Trophoblast cell (in vitro differentiated cells and primary cell): ENCODE measurements around the gene VPS39.

Source experiments
- DNase-seq, 2 donors: peaks; one replicate each; pipeline ENCODE4 v3.0.0-alpha.2; 2016
- H2AFZ ChIP-seq: 2 replicates; pipeline ENCODE4 v1.6.1; 2013; ENCODE audit warnings: low read length, moderate library complexity, mild to moderate bottlenecking; ENCODE audit not compliant: insufficient read depth, poor library complexity
- H2AK5ac ChIP-seq: 2 replicates; pipeline ENCODE4 v1.6.1; 2013; ENCODE audit warnings: mild to moderate bottlenecking, low read length
- H2BK120ac ChIP-seq: 2 replicates; pipeline ENCODE4 v1.6.1; 2013; ENCODE audit warnings: low read length, mild to moderate bottlenecking, moderate library complexity; ENCODE audit not compliant: insufficient read depth, poor library complexity
- H2BK12ac ChIP-seq: 2 replicates; pipeline ENCODE4 v1.6.1; 2013; ENCODE audit warnings: mild to moderate bottlenecking, low read length, moderate library complexity
- H2BK5ac ChIP-seq: 2 replicates; pipeline ENCODE4 v1.6.1; 2013; ENCODE audit warnings: low read length, low read depth, moderate library complexity, mild to moderate bottlenecking; ENCODE audit not compliant: poor library complexity
- H3K14ac ChIP-seq: 2 replicates; pipeline ENCODE4 v1.6.1; 2013; ENCODE audit warnings: mild to moderate bottlenecking, low read length
- H3K18ac ChIP-seq: 2 replicates; pipeline ENCODE4 v1.6.1; 2013; ENCODE audit warnings: mild to moderate bottlenecking, low read length
- H3K23ac ChIP-seq: 2 replicates; pipeline ENCODE4 v1.6.1; 2013; ENCODE audit warnings: low read length
- H3K27ac ChIP-seq: 2 replicates; pipeline ENCODE4 v1.5.1; 2013; ENCODE audit warnings: low read depth, mild to moderate bottlenecking, inconsistent platforms, low read length, moderate library complexity
- H3K27me3 ChIP-seq: 2 replicates; pipeline ENCODE4 v1.6.1; 2013; ENCODE audit warnings: inconsistent platforms, mild to moderate bottlenecking, low read length, moderate library complexity; ENCODE audit not compliant: insufficient read depth
- H3K36me3 ChIP-seq, 2 experiments: 1 replicate in 1 of 2; 2 replicates in 1 of 2; pipeline ENCODE4 v1.6.1; 2013; ENCODE audit warnings: low read length in 2 of 2, mild to moderate bottlenecking in 2 of 2, moderate library complexity in 1 of 2; ENCODE audit not compliant: insufficient read depth in 2 of 2, control insufficient read depth in 1 of 2
- H3K4ac ChIP-seq: 2 replicates; pipeline ENCODE4 v1.6.1; 2013; ENCODE audit warnings: low read depth, mild to moderate bottlenecking, low read length, moderate library complexity
- H3K4me1 ChIP-seq, 2 experiments: 1 replicate in 1 of 2; 2 replicates in 1 of 2; pipeline ENCODE4 v1.6.1; 2013; ENCODE audit warnings: low read length in 2 of 2, mild to moderate bottlenecking in 2 of 2, moderate library complexity in 1 of 2; ENCODE audit not compliant: insufficient read depth in 2 of 2, control insufficient read depth in 1 of 2
- H3K4me2 ChIP-seq: 2 replicates; pipeline ENCODE4 v1.6.1; 2013; ENCODE audit warnings: inconsistent platforms, mild to moderate bottlenecking, low read length, moderate library complexity
- H3K4me3 ChIP-seq: 2 replicates; pipeline ENCODE4 v1.5.1; 2013; ENCODE audit warnings: mild to moderate bottlenecking, low read depth, low read length, inconsistent platforms
- H3K79me1 ChIP-seq: one replicate; pipeline ENCODE4 v1.6.1; 2013; ENCODE audit warnings: low read length
- H3K79me2 ChIP-seq: 2 replicates; pipeline ENCODE4 v1.6.1; 2013; ENCODE audit warnings: low read length, mild to moderate bottlenecking; ENCODE audit not compliant: control insufficient read depth, insufficient read depth, poor library complexity
- H3K9ac ChIP-seq: 2 replicates; pipeline ENCODE4 v1.6.1; 2013; ENCODE audit warnings: mild to moderate bottlenecking, low read length
- H3K9me3 ChIP-seq: 2 replicates; pipeline ENCODE4 v1.6.1; 2013; ENCODE audit warnings: low read depth, mild to moderate bottlenecking, control low read depth, inconsistent platforms, low read length; ENCODE audit not compliant: insufficient read depth
- H4K12ac ChIP-seq: 2 replicates; pipeline ENCODE4 v1.6.1; 2013; ENCODE audit warnings: low read depth, mild to moderate bottlenecking, low read length, moderate library complexity
- H4K8ac ChIP-seq: 2 replicates; pipeline ENCODE4 v1.6.1; 2013; ENCODE audit warnings: low read depth, mild to moderate bottlenecking, low read length, moderate library complexity
- H4K91ac ChIP-seq: one replicate; pipeline ENCODE4 v1.6.1; 2013; ENCODE audit warnings: low read depth, mild to moderate bottlenecking, low read length, moderate library complexity
- WGBS: extraction: QIAGEN DNeasy Blood & Tissue Kit; methylation state at CpG from one replicate; pipeline ENCODE4 v1.1.7; 2013; ENCODE audit warnings: missing lambda C conversion rate; ENCODE audit not compliant: insufficient read length, insufficient coverage; ENCODE audit errors: extremely low coverage; 5-methylcytosine and 5-hydroxymethylcytosine counted together

VPS39 gene

DNA sequence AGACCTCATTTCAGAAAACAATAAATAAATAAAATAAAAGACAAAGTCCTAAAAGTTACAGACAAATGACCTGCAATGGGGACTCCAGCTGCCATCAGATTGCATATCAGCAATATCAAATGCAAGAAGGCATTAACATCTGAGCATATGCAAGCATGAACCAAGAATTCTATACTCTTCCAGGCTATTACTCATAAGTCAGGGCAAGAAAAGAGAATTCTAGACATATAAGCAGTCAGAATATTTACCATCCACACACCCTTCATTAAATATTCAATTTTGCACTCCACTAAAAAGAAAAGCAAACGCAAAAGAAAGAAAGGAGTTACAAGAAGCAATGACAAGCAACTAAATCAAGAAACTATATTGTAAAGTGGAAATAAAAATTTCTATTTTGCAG is 72.8 kb downstream of the VPS39 start:
- Histone ChIP-seq H3K36me3 (no peaks in the 10 kb centered on the region), H2BK5ac (no peak overlapping the region), H2AFZ (no peak overlapping the region), H4K8ac (no peak overlapping the region), H3K14ac (no peak overlapping the region), H3K27me3 (no peaks in the 10 kb centered on the region), H3K18ac (no peak overlapping the region), H3K79me1 (no peaks in the 10 kb centered on the region), H4K12ac (no peak overlapping the region), H3K23ac (no peak overlapping the region), H3K4me3 (no peak overlapping the region), H3K4ac (no peak overlapping the region), H3K4me2 (no peak overlapping the region), H3K27ac (no peak overlapping the region), H3K4me1 (no peaks in the 10 kb centered on the region), H2BK120ac (no peak overlapping the region), H2AK5ac (no peak overlapping the region), H2BK12ac (no peak overlapping the region), H3K9ac (no peak overlapping the region), H3K9me3 (peaks cover 4% of the 10 kb centered on the region), H4K91ac (no peak overlapping the region), H3K79me2 (no peaks in the 10 kb centered on the region)
- no CpG with 5 or more reads among the region's 1 CpG for WGBS
- DNase-seq = no peak

DNA sequence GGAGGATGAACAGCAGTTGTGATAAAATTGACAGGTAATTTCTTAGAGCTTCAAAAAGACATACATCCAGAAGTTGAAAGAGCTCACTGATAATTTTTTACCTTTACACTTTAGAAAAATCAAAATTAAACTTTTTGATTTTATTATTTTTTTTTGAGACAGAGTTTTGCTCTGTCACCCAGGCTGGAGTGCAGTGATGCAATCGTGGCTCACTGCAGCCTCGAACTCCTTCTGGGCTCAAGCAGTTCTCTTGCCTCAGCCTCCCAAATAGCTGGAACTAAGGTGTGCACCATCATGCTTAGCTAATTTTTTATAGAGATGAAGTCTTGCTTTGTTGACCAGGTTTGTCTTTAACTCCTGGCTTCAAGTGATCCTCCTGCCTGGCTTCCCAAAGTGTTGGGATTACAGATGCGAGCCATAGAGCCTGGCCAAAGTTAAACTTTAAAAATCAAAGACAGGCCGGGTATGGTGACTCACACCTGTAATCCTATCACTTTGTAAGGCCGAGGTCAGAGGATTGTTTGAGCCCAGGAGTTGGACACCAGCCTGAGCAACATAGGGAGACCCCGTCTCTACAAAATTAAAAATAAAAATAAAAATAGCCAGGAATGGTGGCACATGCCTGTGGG is 73.4 kb downstream of the VPS39 start:
- Histone ChIP-seq H4K91ac (no peak overlapping the region), H3K9me3 (peaks cover 3% of the 10 kb centered on the region), H2BK12ac (no peak overlapping the region), H2AFZ (no peak overlapping the region), H3K4ac (no peak overlapping the region), H3K14ac (no peak overlapping the region), H3K79me2 (no peaks in the 10 kb centered on the region), H3K9ac (no peak overlapping the region), H4K12ac (no peak overlapping the region), H3K79me1 (no peaks in the 10 kb centered on the region), H3K4me2 (no peak overlapping the region), H3K27me3 (no peaks in the 10 kb centered on the region), H3K36me3 (no peaks in the 10 kb centered on the region), H3K18ac (no peak overlapping the region), H2BK5ac (no peak overlapping the region), H2AK5ac (no peak overlapping the region), H3K27ac (no peak overlapping the region), H3K4me1 (no peaks in the 10 kb centered on the region), H3K23ac (no peak overlapping the region), H4K8ac (no peak overlapping the region), H2BK120ac (no peak overlapping the region), H3K4me3 (no peak overlapping the region)
- WGBS = no CpG with 5 or more reads among the region's 6 CpGs
- no peak for DNase-seq

DNA sequence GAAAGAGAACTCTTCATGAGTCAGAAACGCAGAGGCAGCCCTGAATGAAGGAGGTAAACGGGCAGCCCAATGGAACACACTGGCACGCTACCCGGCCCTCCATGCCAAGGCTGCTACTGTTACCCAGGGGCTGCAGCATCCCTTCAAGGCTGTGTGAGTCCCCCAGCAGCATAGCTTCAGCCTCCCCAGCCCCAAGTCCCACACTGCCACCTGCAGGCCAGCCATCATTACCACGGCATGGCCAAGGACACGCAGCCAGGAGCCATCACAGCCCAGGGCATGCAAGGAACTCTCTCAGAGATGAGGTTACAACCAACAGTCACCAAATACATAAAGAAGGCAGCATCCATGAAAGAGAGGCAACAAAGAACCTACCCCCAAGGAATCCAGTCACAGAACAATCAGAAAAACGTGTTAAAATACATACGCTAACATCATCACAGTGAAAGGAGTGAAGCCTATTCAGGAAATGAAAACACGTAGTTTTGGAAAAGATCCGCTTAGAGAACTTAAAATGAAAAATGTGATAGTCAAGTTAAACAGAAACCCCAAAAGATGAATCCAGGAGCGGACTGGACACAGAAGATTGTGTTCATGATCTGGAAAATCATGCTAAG is 74.1 kb downstream of the VPS39 start:
- H2AK5ac ChIP-seq = no peak overlapping the region
- no peak overlapping the region for H3K18ac ChIP-seq
- no peak overlapping the region for H4K12ac ChIP-seq
- no peak overlapping the region for H4K91ac ChIP-seq
- no peak overlapping the region for H3K4me3 ChIP-seq
- H3K4me1 ChIP-seq = no peaks in the 10 kb centered on the region
- H3K27me3 ChIP-seq = no peaks in the 10 kb centered on the region
- no CpG with 5 or more reads among the region's 11 CpGs for WGBS
- H3K36me3 ChIP-seq = no peaks in the 10 kb centered on the region
- H3K23ac ChIP-seq = no peak overlapping the region
- no peak overlapping the region for H2BK12ac ChIP-seq
- no peak overlapping the region for H3K4me2 ChIP-seq
- no peak overlapping the region for H3K9ac ChIP-seq
- H3K79me1 ChIP-seq = no peaks in the 10 kb centered on the region
- no peak overlapping the region for H4K8ac ChIP-seq
- H3K4ac ChIP-seq = no peak overlapping the region
- H2BK5ac ChIP-seq = no peak overlapping the region
- H2BK120ac ChIP-seq = no peak overlapping the region
- no peak overlapping the region for H3K27ac ChIP-seq
- H3K9me3 ChIP-seq = no peaks in the 10 kb centered on the region
- peak; percentile 27 to 64 for DNase-seq
- H3K79me2 ChIP-seq = no peaks in the 10 kb centered on the region
- H3K14ac ChIP-seq = no peak overlapping the region
- H2AFZ ChIP-seq = no peak overlapping the region

DNA sequence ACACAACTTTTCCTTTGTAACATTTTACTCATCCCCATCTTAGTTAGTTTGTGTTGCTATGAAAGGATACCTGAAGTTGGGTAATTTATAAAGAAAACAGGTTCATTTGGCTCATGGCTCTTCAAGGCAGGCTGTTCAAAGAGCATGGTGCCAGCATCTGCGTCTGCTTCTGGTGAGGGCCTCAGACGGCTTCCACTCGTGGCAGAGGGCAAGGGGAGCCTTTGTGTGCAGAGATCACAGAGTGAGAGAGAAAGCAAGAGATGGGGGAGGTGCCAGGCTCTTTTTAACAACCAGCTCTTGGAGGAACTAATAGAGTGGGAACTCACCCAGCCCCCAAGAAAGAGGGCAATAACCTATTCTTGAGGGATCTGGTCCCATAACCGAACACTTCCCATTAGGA is 74.7 kb downstream of the VPS39 start:
- Histone ChIP-seq H3K27ac (no peak overlapping the region), H4K12ac (no peak overlapping the region), H3K4me2 (no peak overlapping the region), H2BK5ac (no peak overlapping the region), H3K9ac (no peak overlapping the region), H3K79me1 (no peaks in the 10 kb centered on the region), H3K4me1 (no peaks in the 10 kb centered on the region), H3K36me3 (no peaks in the 10 kb centered on the region), H3K9me3 (no peaks in the 10 kb centered on the region), H3K4ac (no peak overlapping the region), H3K23ac (no peak overlapping the region), H3K14ac (no peak overlapping the region), H3K27me3 (no peaks in the 10 kb centered on the region), H2AK5ac (no peak overlapping the region), H3K4me3 (no peak overlapping the region), H2BK120ac (no peak overlapping the region), H2BK12ac (no peak overlapping the region), H4K8ac (no peak overlapping the region), H4K91ac (no peak overlapping the region), H3K79me2 (no peaks in the 10 kb centered on the region), H2AFZ (no peak overlapping the region), H3K18ac (no peak overlapping the region)
- no CpG with 5 or more reads among the region's 4 CpGs for WGBS
- no peak for DNase-seq
